HG02938 (cell line): ENCODE measurements around the gene CDKN2D.
"Not testable (repeated sequence)": the region's sequence is repeated elsewhere in the genome, so short reads cannot be mapped to it uniquely, and the experiment has no call there.

Experiments used
- ATAC-seq: cut with Tn5 transposase; IDR thresholded peaks from one replicate; pipeline ENCODE4 v1.9.1; 2021; ENCODE audit warnings: mild to moderate bottlenecking, moderate library complexity; ENCODE audit not compliant: unreplicated experiment

CDKN2D gene

GRCh38 chr19:10582091-10582490 lies 13.3 kb upstream of the CDKN2D start:
- no peak for ATAC-seq

- ATAC-seq = peak; percentile 61
Observed at GRCh38 chr19:10580979-10581631, 12.3 kb upstream of the CDKN2D start.

GRCh38 chr19:10577951-10578350 lies 9.2 kb upstream of the CDKN2D start:
- ATAC-seq = no peak

DNA sequence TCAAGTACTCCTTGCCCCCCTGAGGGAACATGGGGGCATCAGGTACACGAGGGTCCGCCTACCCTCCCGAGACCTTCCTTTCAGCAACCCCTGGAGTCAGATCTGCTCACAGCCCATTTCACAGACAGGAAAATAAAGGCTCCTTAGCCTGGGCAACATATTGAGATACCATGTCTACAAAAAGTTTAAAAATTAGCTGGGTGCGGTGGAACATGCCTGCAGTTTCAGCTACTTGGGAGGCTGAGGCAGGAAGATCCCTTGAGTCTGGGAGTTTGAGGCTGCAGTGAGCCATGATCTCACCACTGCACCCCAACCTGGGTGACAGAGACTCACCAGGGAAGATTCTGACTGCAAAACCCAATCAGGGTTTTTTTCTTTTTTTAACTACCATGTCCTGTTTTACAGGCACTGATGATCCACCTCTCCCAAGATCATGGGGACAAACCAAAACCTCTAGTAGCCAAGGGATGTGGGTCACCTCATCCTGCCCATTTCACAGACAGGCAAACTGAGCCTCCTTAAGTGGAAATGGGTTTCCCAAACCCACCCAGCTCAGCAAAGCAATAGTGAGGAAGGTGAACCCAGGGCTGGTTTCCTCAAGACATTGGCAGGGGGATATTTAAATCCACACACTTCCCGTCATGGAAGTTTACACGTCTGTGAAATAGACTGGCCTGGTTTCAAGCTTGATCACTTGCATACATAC lies 6.4 kb upstream of the CDKN2D start:
- ATAC-seq = no peak

DNA sequence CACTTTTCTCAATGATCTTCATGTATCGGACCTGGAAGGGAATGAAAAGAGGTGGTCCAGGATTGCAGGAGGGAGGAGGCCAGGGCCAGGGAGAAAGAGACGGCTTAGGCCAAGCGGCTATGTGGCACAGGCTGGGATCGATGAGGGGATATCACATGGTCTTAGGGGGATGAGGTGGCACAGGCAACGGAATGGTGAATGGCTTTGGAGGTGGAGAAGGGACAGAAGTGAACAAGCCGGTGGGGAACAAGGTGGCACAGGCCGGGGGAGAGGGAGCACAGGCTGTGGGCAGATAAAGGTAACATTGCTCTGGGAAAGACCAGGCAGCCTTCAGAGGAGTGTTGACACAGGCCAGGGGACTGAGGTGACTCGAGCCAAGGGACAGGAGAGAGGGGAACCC lies 5.7 kb upstream of the CDKN2D start:
- ATAC-seq = no peak

GRCh38 chr19:10573793-10574192 lies 5.0 kb upstream of the CDKN2D start:
- ATAC-seq = not testable (repeated sequence)

GRCh38 chr19:10568062-10568825 lies 535 bp downstream of the CDKN2D start:
- ATAC-seq = no peak

GRCh38 chr19:10567656-10568055 lies 1.1 kb downstream of the CDKN2D start:
- no peak for ATAC-seq

DNA sequence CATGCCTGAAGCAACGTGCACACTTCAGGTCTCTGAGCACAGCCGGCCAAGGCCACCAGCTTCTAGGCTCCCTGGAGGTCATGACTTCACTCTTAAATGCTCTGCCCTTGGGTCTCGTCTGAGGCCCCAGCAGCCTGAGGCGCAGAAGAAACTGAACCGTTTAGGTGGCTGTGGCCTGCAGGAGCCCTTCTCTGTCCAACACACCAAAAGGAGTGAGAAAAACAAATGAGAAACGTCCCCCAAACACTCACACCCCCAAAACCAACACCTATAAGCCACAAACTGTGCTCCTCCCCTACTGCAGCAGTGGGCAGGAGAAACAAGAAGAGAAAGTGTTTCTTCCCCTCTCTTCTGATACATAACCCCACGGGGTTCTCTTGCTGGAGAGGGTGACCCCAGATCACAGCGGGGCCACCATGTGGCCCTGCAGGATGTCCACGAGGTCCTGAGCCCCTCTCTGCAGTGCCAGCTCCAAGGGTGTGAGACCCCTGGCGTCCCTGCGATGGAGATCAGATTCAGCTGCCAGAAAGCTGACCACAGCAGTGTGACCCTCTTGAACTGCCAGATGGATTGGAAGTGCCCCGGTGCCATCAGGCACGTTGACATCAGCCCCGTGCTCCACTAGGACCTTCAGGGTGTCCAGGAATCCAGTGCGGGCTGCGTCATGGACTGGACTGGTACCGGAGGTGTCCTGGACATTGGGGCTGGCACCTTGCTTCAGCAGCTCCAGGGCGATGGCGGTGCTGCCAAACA lies 1.9 kb downstream of the CDKN2D start:
- ATAC-seq = no peak

GRCh38 chr19:10566408-10566657 lies 2.4 kb downstream of the CDKN2D start:
- ATAC-seq = no peak

DNA sequence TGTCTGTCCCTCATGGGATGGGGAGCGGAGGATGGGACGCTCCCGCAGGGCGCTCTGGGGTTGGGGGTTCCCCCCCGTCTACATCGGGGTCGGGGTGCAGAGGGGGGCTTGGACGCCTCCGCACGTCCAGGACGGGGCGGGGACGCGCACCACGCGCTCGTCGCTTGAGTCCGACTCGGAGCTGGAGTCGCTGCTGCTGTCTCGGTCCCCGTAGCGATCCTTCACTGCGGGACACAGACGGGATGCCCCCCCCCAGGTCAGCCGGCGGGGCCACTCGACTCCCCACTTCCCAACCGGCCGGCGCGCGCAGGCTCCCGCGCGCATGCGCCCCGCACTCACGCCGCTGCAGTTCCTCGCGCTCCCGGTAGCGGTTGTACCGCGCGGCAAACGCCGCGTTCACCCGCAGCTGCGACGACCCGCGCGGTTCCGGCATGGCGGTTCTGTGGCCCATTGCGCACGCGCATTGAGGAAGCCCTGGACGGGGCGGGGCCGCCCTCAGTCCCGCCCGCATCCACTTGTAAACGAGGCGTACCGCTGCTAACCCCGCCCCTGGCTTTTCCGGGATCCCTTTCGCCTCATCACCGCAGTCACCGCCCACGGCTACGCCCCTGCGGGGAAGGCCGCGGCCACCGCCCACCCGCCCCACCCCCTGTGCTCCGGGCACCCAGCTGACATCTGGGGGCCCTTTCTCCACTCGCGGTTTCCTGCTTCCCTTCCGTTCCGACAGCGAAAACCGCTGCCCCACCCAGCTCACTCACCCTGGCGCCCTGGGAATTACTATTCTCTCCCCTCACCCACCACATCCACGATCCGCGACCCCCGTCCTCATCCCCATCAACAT lies 3.0 kb downstream of the CDKN2D start, which contains the start of gene KRI1:
Gene KRI1 (minus strand): TSS at position 444 of the 841 bp plus-strand sequence. CDS start 11 bp downstream, at position 433.
- ATAC-seq = peak; percentile 38

GRCh38 chr19:10565028-10565566 lies 3.7 kb downstream of the CDKN2D start:
- no peak for ATAC-seq

- ATAC-seq = no peak
Observed at GRCh38 chr19:10562609-10563008, 6.2 kb downstream of the CDKN2D start.

GRCh38 chr19:10560154-10560553 lies 8.6 kb downstream of the CDKN2D start:
- no peak for ATAC-seq

DNA sequence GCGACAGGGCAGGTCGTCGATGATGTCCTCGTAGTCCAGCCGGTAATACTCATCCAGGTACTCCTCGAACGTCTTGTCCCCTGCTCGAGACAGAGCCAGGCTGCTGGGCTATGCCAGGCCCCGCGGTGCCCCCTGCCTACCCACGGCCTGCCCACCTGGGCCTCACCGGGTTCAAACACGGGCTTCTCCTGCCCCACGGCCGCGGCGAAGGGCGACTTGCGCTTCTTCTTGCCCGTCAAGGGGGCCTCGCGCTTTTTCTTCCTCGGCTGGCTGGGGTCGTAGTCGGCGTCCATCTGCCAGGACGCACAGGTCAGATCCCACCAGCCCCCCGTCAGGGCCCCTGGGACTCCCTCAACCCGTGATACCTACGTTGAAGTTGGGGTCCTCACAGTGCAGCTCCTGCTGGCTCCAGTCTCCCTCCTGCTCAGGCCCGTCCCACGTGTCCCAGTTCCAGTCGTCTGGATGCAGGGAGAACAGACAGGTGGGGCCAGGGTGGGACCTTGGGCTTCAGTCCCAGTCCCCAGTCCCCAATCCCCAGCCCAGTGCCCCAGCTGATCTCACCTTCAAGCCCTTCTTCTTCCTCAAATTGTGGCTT lies 11.1 kb downstream of the CDKN2D start:
- ATAC-seq = no peak

GRCh38 chr19:10555610-10555973 lies 13.2 kb downstream of the CDKN2D start:
- ATAC-seq = no peak

DNA sequence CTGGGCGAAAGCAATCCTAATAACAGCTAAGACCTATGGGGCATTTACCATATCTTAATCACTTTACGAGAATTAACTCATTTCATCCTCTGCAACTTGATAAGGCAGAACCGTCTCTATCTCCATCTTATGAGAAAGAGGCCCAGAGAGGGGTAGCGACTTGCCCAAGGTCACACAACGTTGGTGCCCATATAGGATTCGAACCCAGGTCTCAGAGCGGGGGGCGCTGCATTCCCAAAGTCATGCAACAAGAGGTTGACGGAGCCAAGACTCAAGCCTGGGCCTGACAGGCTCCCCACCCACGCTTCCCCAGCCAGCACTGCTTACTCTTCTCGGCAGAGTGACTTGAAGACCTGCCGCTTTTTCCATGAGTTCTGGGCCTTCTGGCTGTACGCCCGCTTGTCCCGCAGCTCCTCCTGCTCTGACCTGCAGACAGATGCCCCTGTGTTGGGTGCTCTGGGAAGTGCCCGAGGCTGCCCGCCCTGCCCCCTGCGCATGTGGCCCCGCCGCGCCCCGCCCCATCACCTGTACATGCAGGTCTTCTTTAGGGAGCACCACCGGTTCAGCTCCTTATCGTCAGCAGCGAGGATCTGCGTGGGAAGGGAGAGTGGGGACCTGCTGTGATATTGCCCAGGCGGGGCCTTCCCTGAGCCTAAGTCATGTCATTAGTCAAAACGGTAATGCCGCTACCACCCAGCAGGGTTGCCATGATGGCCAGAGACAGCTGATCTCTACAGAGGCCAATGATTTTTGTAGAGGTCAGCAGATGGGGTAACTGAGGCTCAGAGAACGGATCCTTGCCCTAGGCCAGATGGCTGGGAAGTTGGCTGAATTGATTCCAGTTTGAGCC lies 13.8 kb downstream of the CDKN2D start:
- no peak for ATAC-seq

DNA sequence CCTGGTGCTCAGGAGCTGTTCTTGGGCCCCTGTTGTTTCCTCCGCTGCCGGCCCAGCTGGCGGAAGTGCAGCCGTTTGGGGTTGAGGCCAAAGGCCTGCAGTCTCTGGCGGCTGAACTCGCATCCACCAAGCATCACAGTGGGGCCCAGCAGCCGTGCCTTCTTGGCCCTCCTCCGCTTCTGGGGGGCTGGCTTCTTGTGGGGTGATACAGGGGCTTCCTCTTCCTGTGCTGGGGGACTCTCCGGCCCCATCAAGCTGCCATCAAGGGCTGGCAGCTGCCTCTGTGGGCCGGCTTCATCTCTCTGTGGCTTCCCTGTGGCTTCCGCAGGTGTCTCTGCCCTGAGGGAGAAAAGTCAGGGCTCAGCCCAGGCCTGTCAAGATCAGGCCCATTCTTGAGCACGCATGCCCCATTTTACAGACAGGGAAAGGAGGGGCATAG lies 14.8 kb downstream of the CDKN2D start:
- no peak for ATAC-seq
